Suprapubic skin (tissue), 4 donors: ENCODE data around the gene RIOX2. TPM values are rescaled to one million over a fixed set of nuclear protein-coding genes. Genes with fewer than 3 reads are reported as not detected.

Experiments
- DNase-seq, 2 donors: peaks; one replicate each; pipeline ENCODE4 v3.0.0-alpha.2; 2019; ENCODE audit warnings: low spot score in 2 of 2
- H3K27ac ChIP-seq: fragments of 200-600 bp; sonication (generic); one replicate; pipeline ENCODE4 v1.5.1; 2019
- H3K27me3 ChIP-seq: fragments of 200-600 bp; sonication (generic); one replicate; pipeline ENCODE4 v1.5.1; 2019
- H3K36me3 ChIP-seq: fragments of 200-600 bp; sonication (generic); one replicate; pipeline ENCODE4 v1.5.1; 2019
- H3K4me1 ChIP-seq: fragments of 200-600 bp; sonication (generic); one replicate; pipeline ENCODE4 v1.5.1; 2019
- H3K4me3 ChIP-seq: fragments of 200-600 bp; sonication (generic); one replicate; pipeline ENCODE4 v1.5.1; 2019; ENCODE audit warnings: mild to moderate bottlenecking
- H3K9me3 ChIP-seq: fragments of 200-600 bp; sonication (generic); one replicate; pipeline ENCODE4 v1.5.1; 2019
- EP300 ChIP-seq: sonication (generic); formaldehyde crosslinking; IDR thresholded peaks from one replicate; pipeline ENCODE4 v1.6.1; 2017; ENCODE audit warnings: antibody characterized with exemption
- POLR2A ChIP-seq, 2 donors: fragments of 450-650 bp; IDR thresholded peaks; one replicate each; pipeline ENCODE4 v1.6.1; 2017; ENCODE audit warnings: antibody characterized with exemption in 2 of 2, mild to moderate bottlenecking in 2 of 2, moderate library complexity in 2 of 2
- POLR2AphosphoS5 ChIP-seq, 3 donors: sonication (generic); formaldehyde crosslinking; IDR thresholded peaks; one replicate each; pipeline ENCODE4 v1.6.1; 2017; ENCODE audit warnings: antibody characterized with exemption in 3 of 3
- WGBS: methylation state at CpG from one replicate; pipeline ENCODE4 v1.1.5; 2018; 5-methylcytosine and 5-hydroxymethylcytosine counted together
- total RNA-seq, 4 donors: library from RNA; depleted of rRNA; stranded (reverse); fragments of >200 nt; gene quantifications; one replicate each; pipeline ENCODE4 v1.1.0, GENCODE V29; 2016
- TF ChIP-seq, protein P1 (sequence below), 2 donors: fragments of 200-600 bp in 1 of 2; fragments of 450-650 bp in 1 of 2; sonication (generic) in 1 of 2; IDR thresholded peaks; one replicate each; pipeline ENCODE4 v1.5.1; 2016 to 2019; ENCODE audit warnings: antibody characterized with exemption in 2 of 2, mild to moderate bottlenecking in 1 of 2, moderate library complexity in 1 of 2

Gene RIOX2
- total RNA-seq, 4 donors from 2014 or later: 30.1 to 44.1 (median 38.6) TPM

DNA sequence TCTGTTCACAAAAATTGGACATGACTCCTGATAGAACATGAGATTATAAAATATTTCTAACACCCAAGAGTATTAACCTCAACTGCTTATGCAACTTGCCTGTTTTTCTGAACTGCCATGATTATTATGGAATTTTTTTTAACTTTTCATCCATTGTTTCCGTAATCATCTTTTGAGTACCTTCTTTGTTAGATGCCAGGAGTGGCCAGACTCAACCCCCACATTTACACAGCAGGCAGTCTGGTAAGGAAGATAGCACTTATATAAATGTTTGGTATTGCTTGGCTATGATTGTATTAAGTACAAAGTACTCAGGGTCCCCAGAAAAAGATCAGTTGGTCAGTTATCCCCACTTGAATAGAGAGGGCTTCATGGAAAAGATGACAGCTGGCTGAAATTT lies 76.1 kb downstream of the RIOX2 start:
- Histone ChIP-seq H3K4me3 (no peak overlapping the region), H3K4me1 (peaks cover 4% of the 10 kb centered on the region), H3K27ac (no peak overlapping the region), H3K36me3 (peaks cover 24% of the 10 kb centered on the region), H3K9me3 (no peaks in the 10 kb centered on the region), H3K27me3 (no peaks in the 10 kb centered on the region)
- TF ChIP-seq POLR2AphosphoS5 (IDR thresholded peaks at IDR 0.05): no peak
- no peak for TF ChIP-seq EP300
- no peak for TF ChIP-seq POLR2A (IDR thresholded peaks at IDR 0.05)
- TF ChIP-seq, protein P1, sequence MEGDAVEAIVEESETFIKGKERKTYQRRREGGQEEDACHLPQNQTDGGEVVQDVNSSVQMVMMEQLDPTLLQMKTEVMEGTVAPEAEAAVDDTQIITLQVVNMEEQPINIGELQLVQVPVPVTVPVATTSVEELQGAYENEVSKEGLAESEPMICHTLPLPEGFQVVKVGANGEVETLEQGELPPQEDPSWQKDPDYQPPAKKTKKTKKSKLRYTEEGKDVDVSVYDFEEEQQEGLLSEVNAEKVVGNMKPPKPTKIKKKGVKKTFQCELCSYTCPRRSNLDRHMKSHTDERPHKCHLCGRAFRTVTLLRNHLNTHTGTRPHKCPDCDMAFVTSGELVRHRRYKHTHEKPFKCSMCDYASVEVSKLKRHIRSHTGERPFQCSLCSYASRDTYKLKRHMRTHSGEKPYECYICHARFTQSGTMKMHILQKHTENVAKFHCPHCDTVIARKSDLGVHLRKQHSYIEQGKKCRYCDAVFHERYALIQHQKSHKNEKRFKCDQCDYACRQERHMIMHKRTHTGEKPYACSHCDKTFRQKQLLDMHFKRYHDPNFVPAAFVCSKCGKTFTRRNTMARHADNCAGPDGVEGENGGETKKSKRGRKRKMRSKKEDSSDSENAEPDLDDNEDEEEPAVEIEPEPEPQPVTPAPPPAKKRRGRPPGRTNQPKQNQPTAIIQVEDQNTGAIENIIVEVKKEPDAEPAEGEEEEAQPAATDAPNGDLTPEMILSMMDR (IDR thresholded peaks at IDR 0.05): no peak
- no peak for DNase-seq
- WGBS: 88% methylated on average over 1 of the region's 1 CpG

GRCh38 chr3:97895216-97895615 lies 77.0 kb downstream of the RIOX2 start:
- peaks cover 24% of the 10 kb centered on the region for H3K36me3 ChIP-seq
- H3K27me3 ChIP-seq: no peaks in the 10 kb centered on the region
- H3K9me3 ChIP-seq: no peaks in the 10 kb centered on the region
- H3K4me1 ChIP-seq: no peaks in the 10 kb centered on the region
- 96% methylated on average over 3 of the region's 3 CpGs for whole genome bisulfite sequencing
- DNase-seq: no peak
- TF ChIP-seq, protein P1 (IDR thresholded peaks at IDR 0.05): no peak
- TF ChIP-seq POLR2AphosphoS5 (IDR thresholded peaks at IDR 0.05) (no peak), POLR2A (IDR thresholded peaks at IDR 0.05) (no peak), EP300 (no peak)
- H3K4me3 ChIP-seq: no peak overlapping the region
- no peak overlapping the region for H3K27ac ChIP-seq

DNA sequence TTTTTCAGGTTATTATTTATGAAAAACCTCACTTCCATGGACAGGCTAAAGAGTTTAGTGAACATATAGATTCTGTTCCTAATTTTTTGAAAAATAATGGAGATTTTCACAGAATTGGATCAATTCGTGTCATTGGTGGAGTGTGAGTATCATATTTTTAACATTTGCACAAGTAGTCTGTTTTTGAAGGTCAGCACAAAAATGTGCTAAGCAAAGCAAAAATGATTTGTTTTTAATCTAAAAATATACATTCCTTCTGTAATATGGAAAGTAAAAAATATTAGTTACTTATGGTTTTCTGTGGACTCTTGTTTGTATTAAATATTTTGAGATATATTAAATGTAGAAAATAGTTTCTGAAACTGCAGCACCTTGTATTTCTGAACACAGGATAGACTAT lies 79.4 kb downstream of the RIOX2 start:
- DNase-seq: no peak
- Histone ChIP-seq H3K36me3 (peaks cover 26% of the 10 kb centered on the region), H3K27me3 (no peaks in the 10 kb centered on the region), H3K27ac (no peak overlapping the region), H3K9me3 (no peaks in the 10 kb centered on the region), H3K4me3 (no peak overlapping the region), H3K4me1 (no peaks in the 10 kb centered on the region)
- WGBS: 93% methylated on average over 1 of the region's 1 CpG
- TF ChIP-seq POLR2AphosphoS5 (IDR thresholded peaks at IDR 0.05): no peak

Other genes with a start within 250 kb of the RIOX2 start
- 1 to 10 TPM; 4.5 to 9.1 (median 7.5) TPM for gene ARL6, start 207.7 kb downstream of the RIOX2 start, total RNA-seq
- 10 to 100 TPM; 28.8 to 49.6 (median 33.3) TPM for gene CRYBG3, start 150.4 kb downstream of the RIOX2 start, total RNA-seq
- gene GABRR3, start 62.9 kb upstream of the RIOX2 start, total RNA-seq: not detected
- not detected for gene OR5AC2, start 114.7 kb upstream of the RIOX2 start, total RNA-seq
- gene OR5H1, start 158.3 kb upstream of the RIOX2 start, total RNA-seq: not detected
- gene OR5H14, start 175.0 kb upstream of the RIOX2 start, total RNA-seq: not detected
- not detected for gene OR5H15, start 194.3 kb upstream of the RIOX2 start, total RNA-seq